GM21423 (cell line): Measurements from ENCODE around the gene CLIP2.
"Not testable (repeated sequence)": the region's sequence is repeated elsewhere in the genome, so short reads cannot be mapped to it uniquely, and the experiment has no call there.

Experiments
- ATAC-seq: cut with Tn5 transposase; IDR thresholded peaks from one replicate; pipeline ENCODE4 v1.9.1; 2021; ENCODE audit warnings: mild to moderate bottlenecking, moderate library complexity; ENCODE audit not compliant: unreplicated experiment

Gene CLIP2

GRCh38 chr7:74401137-74401859 is 112.1 kb downstream of the CLIP2 start:
- no peak for ATAC-seq

- not testable (repeated sequence) for ATAC-seq
These were observed 113.5 kb downstream of the CLIP2 start for GRCh38 chr7:74402668-74403067.

GRCh38 chr7:74403521-74404387 is 114.5 kb downstream of the CLIP2 start:
- no peak for ATAC-seq

- no peak for ATAC-seq
These were observed 115.1 kb downstream of the CLIP2 start for GRCh38 chr7:74404388-74404700.

- no peak for ATAC-seq
These were observed 115.5 kb downstream of the CLIP2 start for GRCh38 chr7:74404741-74405140.

- no peak for ATAC-seq
These were observed 116.1 kb downstream of the CLIP2 start for GRCh38 chr7:74405191-74405898.

GRCh38 chr7:74405899-74406512 is 116.8 kb downstream of the CLIP2 start:
- ATAC-seq = no peak

- no peak for ATAC-seq
These were observed 118.8 kb downstream of the CLIP2 start for GRCh38 chr7:74407958-74408357.

- ATAC-seq = no peak
These were observed 120.4 kb downstream of the CLIP2 start for GRCh38 chr7:74409571-74409970.

GRCh38 chr7:74410772-74411171 is 121.6 kb downstream of the CLIP2 start:
- no peak for ATAC-seq

- not testable (repeated sequence) for ATAC-seq
These were observed 122.4 kb downstream of the CLIP2 start for GRCh38 chr7:74411571-74411970.

GRCh38 chr7:74412056-74412455 is 122.8 kb downstream of the CLIP2 start:
- no peak for ATAC-seq

- no peak for ATAC-seq
These were observed 123.4 kb downstream of the CLIP2 start for GRCh38 chr7:74412603-74413002.

- not testable (repeated sequence) for ATAC-seq
These were observed 125.6 kb downstream of the CLIP2 start for GRCh38 chr7:74414595-74415333.

GRCh38 chr7:74417419-74417971 is 128.3 kb downstream of the CLIP2 start:
- no peak for ATAC-seq

- no peak for ATAC-seq
These were observed 128.9 kb downstream of the CLIP2 start for GRCh38 chr7:74418076-74418475.

GRCh38 chr7:74418538-74418937 is 129.3 kb downstream of the CLIP2 start:
- no peak for ATAC-seq

GRCh38 chr7:74419232-74419631 is 130.0 kb downstream of the CLIP2 start:
- ATAC-seq = not testable (repeated sequence)

- ATAC-seq = no peak
These were observed 130.8 kb downstream of the CLIP2 start for GRCh38 chr7:74420006-74420405.

- no peak for ATAC-seq
These were observed 135.2 kb downstream of the CLIP2 start for GRCh38 chr7:74424291-74424880.
